PC-9 (cell line): ENCODE data around the gene LNP1.

ENCODE experiments used
- EZH2 ChIP-seq: fragments of 200-600 bp; sonication (generic); IDR thresholded peaks from 2 replicates; pipeline ENCODE4 v1.8.0; 2017; ENCODE audit warnings: antibody characterized with exemption, low read depth
- TF ChIP-seq, protein P1 (sequence below): fragments of 200-600 bp; sonication (generic); conservative IDR thresholded peaks from 2 replicates; pipeline ENCODE4 v1.6.1; 2017; ENCODE audit warnings: mixed run types, antibody characterized with exemption, mild to moderate bottlenecking, moderate library complexity

DNA sequence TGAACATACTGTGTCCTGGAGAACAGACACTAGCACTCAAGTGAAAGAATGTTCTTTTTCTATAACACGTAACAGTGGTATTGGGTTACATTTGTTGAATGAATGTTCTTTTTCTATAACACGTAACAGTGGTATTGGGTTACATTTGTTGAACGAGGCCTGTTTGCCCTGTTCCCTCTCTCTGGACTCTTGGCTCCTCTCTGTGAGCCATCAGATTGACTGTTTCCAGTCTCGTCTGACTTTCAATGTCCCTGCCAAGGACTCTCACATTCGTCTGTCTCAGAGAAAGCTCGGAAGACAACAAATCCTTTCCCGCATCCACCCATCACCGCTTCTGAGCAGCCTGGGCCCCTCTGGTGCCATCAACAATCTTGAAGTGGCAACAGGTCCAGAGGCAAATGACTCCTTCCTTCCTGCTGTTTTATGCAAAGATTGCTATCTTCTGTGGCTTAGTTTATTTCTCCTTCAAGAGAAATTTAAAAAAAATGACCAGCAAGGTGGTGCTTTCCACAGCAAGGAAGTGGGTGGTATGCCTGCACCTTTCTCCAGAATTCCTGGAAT, 99.1 kb downstream of the LNP1 start:
- TF ChIP-seq, protein P1, sequence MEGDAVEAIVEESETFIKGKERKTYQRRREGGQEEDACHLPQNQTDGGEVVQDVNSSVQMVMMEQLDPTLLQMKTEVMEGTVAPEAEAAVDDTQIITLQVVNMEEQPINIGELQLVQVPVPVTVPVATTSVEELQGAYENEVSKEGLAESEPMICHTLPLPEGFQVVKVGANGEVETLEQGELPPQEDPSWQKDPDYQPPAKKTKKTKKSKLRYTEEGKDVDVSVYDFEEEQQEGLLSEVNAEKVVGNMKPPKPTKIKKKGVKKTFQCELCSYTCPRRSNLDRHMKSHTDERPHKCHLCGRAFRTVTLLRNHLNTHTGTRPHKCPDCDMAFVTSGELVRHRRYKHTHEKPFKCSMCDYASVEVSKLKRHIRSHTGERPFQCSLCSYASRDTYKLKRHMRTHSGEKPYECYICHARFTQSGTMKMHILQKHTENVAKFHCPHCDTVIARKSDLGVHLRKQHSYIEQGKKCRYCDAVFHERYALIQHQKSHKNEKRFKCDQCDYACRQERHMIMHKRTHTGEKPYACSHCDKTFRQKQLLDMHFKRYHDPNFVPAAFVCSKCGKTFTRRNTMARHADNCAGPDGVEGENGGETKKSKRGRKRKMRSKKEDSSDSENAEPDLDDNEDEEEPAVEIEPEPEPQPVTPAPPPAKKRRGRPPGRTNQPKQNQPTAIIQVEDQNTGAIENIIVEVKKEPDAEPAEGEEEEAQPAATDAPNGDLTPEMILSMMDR: no peak
- no peak for TF ChIP-seq EZH2
